Smooth muscle cell (in vitro differentiated cells): ENCODE measurements around the gene USHBP1. TPM values are rescaled to one million over a fixed set of nuclear protein-coding genes. Genes with fewer than 3 reads are reported as not detected.
A peak's percentile ranks its signal among the peaks of the same experiment; 100 is the strongest.

Experiments used
- DNase-seq: peaks from one replicate; lab custom pipeline; 2025; ENCODE audit not compliant: unreplicated experiment; lab: John Stamatoyannopoulos, UW
- H2AFZ ChIP-seq: fragments of 200-600 bp; sonication (generic); 2 replicates; pipeline ENCODE4 v1.6.0; 2016; ENCODE audit warnings: antibody characterized with exemption, low read depth, mild to moderate bottlenecking
- H3F3A ChIP-seq: fragments of 200-600 bp; sonication (generic); 2 replicates; pipeline ENCODE4 v1.6.0; 2017; ENCODE audit warnings: antibody characterized with exemption, low read depth
- H3K27ac ChIP-seq: fragments of 200-600 bp; sonication (generic); 2 replicates; pipeline ENCODE4 v1.5.1; 2016; ENCODE audit warnings: low read depth, mild to moderate bottlenecking
- H3K27me3 ChIP-seq: fragments of 200-600 bp; sonication (generic); 2 replicates; pipeline ENCODE4 v1.6.1; 2016; ENCODE audit warnings: low read depth, mild to moderate bottlenecking
- H3K36me3 ChIP-seq: fragments of 200-600 bp; sonication (generic); 2 replicates; pipeline ENCODE4 v1.5.1; 2016; ENCODE audit warnings: low read depth
- H3K4me1 ChIP-seq: fragments of 200-600 bp; sonication (generic); 2 replicates; pipeline ENCODE4 v1.5.1; 2016; ENCODE audit warnings: low read depth
- H3K4me2 ChIP-seq: fragments of 200-600 bp; sonication (generic); 2 replicates; pipeline ENCODE4 v1.6.0; 2016; ENCODE audit warnings: mild to moderate bottlenecking
- H3K4me3 ChIP-seq: fragments of 200-600 bp; sonication (generic); 2 replicates; pipeline ENCODE4 v1.5.1; 2016; ENCODE audit warnings: mild to moderate bottlenecking
- H3K79me2 ChIP-seq: fragments of 200-600 bp; sonication (generic); 2 replicates; pipeline ENCODE4 v1.6.0; 2016; ENCODE audit warnings: low read depth, mild to moderate bottlenecking
- H3K9ac ChIP-seq: fragments of 200-600 bp; sonication (generic); 2 replicates; pipeline ENCODE4 v1.6.0; 2016; ENCODE audit warnings: low read depth
- H3K9me3 ChIP-seq: fragments of 200-600 bp; sonication (generic); replicated peaks from 2 replicates; pipeline ENCODE4 v1.5.1; 2016; ENCODE audit warnings: low read depth
- H4K20me1 ChIP-seq: fragments of 200-600 bp; sonication (generic); 2 replicates; pipeline ENCODE4 v1.6.0; 2016; ENCODE audit warnings: low read depth
- WGBS: methylation state at CpG from one replicate; pipeline ENCODE4 v1.1.7; 2016; ENCODE audit warnings: low lambda C conversion rate; 5-methylcytosine and 5-hydroxymethylcytosine counted together
- polyA plus RNA-seq: library from polyadenylated mRNA; unstranded; fragments of >200 nt; fragmentation: Nextera tagmentation; extraction: Ambion mirVana; gene quantifications from 2 replicates; pipeline ENCODE4 v1.2.1, GENCODE V29; 2016
- total RNA-seq: library from RNA; depleted of rRNA; stranded (reverse); fragments of >200 nt; gene quantifications from 2 replicates; pipeline ENCODE4 v1.2.3, GENCODE V29; 2014
- TF ChIP-seq, protein P1 (sequence below): fragments of 200-600 bp; sonication (generic); IDR thresholded peaks from 2 replicates; pipeline ENCODE4 v1.5.1; 2017; ENCODE audit warnings: borderline replicate concordance, mild to moderate bottlenecking, antibody characterized with exemption; ENCODE audit not compliant: insufficient read depth, poor library complexity, severe bottlenecking

Gene USHBP1, protein sequence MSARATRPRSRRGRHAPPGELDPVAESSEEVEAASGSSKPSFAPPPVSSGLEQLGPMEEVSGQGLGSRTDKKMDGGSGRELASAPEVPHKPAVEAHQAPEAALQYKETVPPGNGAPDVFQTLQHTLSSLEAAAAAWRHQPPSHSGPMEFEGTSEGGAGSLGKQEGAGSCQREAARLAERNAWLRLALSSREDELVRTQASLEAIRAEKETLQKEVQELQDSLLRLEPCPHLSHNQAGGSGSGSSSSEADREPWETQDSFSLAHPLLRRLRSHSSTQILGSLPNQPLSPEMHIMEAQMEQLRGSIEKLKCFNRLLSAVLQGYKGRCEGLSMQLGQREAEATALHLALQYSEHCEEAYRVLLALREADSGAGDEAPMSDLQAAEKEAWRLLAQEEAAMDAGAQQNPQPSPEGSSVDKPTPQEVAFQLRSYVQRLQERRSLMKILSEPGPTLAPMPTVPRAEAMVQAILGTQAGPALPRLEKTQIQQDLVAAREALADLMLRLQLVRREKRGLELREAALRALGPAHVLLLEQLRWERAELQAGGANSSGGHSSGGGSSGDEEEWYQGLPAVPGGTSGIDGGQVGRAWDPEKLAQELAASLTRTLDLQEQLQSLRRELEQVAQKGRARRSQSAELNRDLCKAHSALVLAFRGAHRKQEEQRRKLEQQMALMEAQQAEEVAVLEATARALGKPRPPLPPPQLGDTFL
- total RNA-seq = not detected in 2 replicates
- not detected in 2 replicates for polyA plus RNA-seq

DNA sequence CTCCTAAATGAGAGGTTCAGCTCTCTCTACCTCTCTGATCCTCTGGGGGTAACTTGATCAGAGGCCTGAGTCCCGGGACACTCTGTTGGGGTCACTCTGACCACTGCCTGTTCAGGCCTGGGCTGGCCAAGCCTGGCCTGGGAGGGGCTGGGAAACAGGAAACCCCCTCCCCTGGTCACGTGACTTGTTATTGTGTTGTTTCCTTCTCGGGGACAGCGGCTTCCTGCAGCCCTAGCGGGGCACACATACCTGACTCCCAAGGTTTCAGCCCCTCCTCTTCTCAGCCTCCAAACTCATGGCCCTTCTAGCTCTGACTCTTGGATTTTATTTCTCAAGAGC, at the start of gene USHBP1:
Gene USHBP1, minus strand, starts transcription at position 105 of the 339 bp plus-strand sequence. CDS start 446 bp downstream, outside the sequence.
- Histone ChIP-seq H2AFZ (no peak within 1 kb of the TSS), H3K79me2 (peaks cover 6% of the 10 kb centered on the region), H3K27me3 (no peaks in the 10 kb centered on the region), H3F3A (no peaks in the 10 kb centered on the region), H3K27ac (no peak within 1 kb of the TSS), H4K20me1 (no peaks in the 10 kb centered on the region), H3K4me3 (no peak within 1 kb of the TSS), H3K4me1 (peaks cover 4% of the 10 kb centered on the region), H3K4me2 (no peak within 1 kb of the TSS), H3K36me3 (no peaks in the 10 kb centered on the region), H3K9me3 (no peaks in the 10 kb centered on the region), H3K9ac (no peak within 1 kb of the TSS)
- 63% methylated on average over 5 of the region's 5 CpGs for WGBS
- no peak for DNase-seq
- TF ChIP-seq, protein P1, sequence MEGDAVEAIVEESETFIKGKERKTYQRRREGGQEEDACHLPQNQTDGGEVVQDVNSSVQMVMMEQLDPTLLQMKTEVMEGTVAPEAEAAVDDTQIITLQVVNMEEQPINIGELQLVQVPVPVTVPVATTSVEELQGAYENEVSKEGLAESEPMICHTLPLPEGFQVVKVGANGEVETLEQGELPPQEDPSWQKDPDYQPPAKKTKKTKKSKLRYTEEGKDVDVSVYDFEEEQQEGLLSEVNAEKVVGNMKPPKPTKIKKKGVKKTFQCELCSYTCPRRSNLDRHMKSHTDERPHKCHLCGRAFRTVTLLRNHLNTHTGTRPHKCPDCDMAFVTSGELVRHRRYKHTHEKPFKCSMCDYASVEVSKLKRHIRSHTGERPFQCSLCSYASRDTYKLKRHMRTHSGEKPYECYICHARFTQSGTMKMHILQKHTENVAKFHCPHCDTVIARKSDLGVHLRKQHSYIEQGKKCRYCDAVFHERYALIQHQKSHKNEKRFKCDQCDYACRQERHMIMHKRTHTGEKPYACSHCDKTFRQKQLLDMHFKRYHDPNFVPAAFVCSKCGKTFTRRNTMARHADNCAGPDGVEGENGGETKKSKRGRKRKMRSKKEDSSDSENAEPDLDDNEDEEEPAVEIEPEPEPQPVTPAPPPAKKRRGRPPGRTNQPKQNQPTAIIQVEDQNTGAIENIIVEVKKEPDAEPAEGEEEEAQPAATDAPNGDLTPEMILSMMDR = no peak

DNA sequence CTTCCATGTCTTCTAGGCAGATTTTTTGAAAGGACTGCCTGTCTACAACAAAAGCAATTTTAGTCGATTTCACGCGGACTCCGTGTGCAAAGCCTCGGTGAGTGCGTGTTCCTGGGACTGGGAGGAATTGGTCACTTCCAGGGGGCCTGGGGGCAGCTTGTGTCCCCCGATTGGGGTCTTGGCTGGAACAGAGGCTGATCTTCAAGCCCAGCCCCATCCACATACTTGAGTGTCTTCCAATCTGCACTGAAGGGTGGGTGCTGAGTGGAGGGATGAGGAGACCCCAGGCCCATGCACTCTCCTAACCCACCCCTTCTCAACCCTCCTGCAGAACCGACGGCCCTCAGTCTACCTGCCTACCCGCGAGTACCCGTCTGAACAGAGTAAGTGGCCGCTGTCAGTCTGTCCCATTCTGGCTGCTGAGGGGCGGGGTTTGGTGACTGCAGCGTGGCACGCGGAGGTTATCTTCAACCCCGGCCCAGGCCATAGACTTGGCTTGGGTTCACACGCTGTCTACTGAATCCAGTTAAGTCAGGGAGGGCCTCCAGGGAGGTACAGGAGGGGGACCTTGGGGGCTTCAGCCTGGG, 49.6 kb upstream of the USHBP1 start:
- Histone ChIP-seq H3K27me3 (no peaks in the 10 kb centered on the region), H3K4me1 (peaks cover 9% of the 10 kb centered on the region), H2AFZ (no peak overlapping the region), H3K27ac (no peak overlapping the region), H4K20me1 (peaks cover 39% of the 10 kb centered on the region), H3K36me3 (no peaks in the 10 kb centered on the region), H3F3A (peaks cover 4% of the 10 kb centered on the region), H3K9ac (no peak overlapping the region), H3K9me3 (no peaks in the 10 kb centered on the region), H3K4me2 (no peak overlapping the region), H3K4me3 (no peak overlapping the region), H3K79me2 (peaks cover 36% of the 10 kb centered on the region)
- TF ChIP-seq, protein P1 = no peak
- WGBS = 96% methylated on average over 19 of the region's 19 CpGs
- no peak for DNase-seq

DNA sequence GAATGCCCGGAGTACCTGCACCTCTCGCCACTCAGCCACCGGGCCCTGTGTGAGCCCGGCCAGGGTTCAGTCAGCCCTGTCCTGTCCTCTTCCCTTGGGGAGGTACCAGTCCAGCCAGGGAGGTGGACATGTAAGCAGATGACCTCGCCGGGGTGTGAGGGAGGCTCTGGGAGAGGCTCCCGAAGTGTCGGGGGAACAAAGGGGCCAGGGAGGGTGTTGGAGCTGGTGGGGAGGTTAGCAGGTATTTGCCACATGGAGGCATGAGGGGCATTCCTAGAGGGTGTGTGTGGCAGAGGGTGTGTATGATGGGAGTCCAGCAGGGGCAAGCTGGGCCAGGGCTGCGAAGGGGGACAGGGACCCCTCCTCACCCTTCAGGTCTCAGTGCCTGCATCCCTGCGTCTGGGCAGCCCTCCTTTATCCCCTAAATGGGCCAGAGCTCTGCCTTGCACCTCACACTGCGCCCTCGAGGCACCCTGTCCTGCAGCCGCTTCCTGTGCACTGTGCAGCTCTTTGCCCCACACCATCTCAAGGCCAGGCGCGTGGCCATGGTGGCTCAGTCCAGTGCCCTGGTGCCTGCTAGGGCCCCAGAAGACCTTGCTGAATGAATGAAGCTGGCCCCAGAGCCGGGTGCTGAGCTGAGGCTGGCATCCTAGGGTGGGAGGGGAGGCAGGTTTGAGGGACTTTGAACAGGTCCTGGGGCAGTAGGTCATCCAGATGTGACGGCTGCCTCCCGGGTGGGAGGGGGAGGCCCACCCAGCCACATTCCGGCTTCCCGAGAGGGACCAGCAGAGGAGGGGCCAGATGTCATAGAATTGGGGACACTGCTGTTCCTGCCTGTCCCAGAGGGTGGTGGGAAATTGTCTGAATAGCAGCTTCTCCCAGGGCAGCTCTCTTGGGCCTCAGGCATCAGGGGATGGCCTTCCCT, 47.9 kb upstream of the USHBP1 start:
- TF ChIP-seq, protein P1 = no peak
- H3K9ac ChIP-seq = peak overlapping the region; percentile 75
- H3K36me3 ChIP-seq = no peaks in the 10 kb centered on the region
- no peaks in the 10 kb centered on the region for H3F3A ChIP-seq
- H3K4me2 ChIP-seq = peak overlapping the region; percentile 65
- H3K27me3 ChIP-seq = no peaks in the 10 kb centered on the region
- peaks cover 39% of the 10 kb centered on the region for H4K20me1 ChIP-seq
- peaks cover 36% of the 10 kb centered on the region for H3K79me2 ChIP-seq
- 81% methylated on average over 20 of the region's 20 CpGs for WGBS
- H2AFZ ChIP-seq = no peak overlapping the region
- H3K27ac ChIP-seq = peak overlapping the region; percentile 93
- no peak overlapping the region for H3K4me3 ChIP-seq
- no peak for DNase-seq
- H3K9me3 ChIP-seq = no peaks in the 10 kb centered on the region
- H3K4me1 ChIP-seq = peaks cover 9% of the 10 kb centered on the region
